Smooth muscle cell of the brain vasculature (primary cell): Measurements from ENCODE around the gene MBNL1.

Source experiments
- DNase-seq: peaks from one replicate; pipeline ENCODE4 v3.0.0-alpha.2; 2012; ENCODE audit warnings: low read depth, low spot score

The MBNL1 gene

DNA sequence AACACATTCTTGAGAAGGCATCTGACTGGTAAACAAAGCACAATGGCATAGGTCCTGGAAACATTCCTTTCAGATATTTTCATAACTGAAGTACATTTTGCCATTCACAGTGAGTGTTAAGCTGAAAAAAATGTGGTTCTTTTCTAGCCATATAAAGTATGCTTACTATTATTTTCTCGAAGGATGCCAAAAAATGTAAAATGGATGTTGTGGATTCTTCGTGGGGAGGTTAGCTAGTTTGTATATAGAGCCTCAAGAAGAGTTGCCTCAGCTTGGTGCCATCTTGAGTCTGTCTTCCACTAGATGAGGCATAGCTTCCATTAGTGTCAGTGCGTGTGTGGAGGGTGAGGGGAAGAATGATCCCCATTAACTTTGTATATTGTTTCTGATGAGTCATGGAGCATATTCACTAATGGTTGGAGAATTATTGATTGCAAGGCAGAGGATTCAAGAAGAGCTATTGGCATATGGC is 4.1 kb downstream of the MBNL1 start:
- DNase-seq, result no peak

DNA sequence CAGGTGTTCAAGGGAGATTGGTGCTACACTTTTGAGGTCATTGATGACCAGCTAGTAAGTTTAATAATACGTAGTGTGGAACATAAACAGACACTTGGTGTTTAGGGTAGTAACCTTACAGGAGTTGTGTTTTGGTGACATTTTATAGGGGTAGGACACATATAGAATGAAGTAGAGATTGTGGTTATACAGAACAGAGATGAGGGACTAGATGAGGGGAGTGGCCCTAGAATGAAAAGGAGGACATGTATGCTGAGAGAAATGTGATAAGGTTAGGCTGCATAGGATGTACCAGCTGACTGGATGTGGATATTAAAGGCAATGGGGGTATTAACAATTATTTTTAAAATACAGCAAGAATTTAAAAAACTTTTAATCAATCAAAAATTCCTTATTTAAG is 8.0 kb downstream of the MBNL1 start:
- no peak for DNase-seq

- DNase-seq, result no peak
Measured at GRCh38 chr3:152277198-152277597, 8.5 kb downstream of the MBNL1 start.

DNA sequence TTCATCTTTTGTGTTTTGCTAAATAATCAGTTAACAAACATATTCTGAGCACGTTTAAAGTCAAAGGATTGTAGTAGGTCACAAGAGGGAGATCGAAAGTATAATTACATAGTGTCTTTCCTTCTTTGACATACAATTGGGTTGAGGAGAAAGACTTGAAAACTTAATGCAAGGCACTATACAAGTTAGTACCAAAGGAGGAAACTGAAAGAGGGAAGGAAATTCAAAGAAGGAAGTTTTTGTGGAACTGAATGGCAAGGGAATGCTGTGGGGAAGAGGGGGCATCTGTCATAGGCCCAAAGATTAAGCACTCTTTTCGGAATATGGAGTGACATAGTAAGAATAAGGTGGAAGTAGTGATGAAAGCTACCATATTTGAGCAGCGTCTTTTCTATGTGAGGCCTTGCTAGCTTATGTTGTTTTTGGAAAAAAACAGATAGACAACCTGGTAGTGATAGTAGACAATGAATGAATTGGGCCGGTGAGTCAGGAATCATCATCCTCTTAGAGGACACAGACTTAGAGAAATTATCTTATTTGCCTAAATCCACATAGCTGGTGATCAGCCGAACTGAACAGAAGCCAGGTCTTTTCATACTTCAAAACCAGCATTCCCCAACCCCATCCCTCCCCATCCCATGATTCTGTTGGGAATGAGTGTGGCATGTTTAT is 10.2 kb downstream of the MBNL1 start:
- DNase-seq, result no peak

- no peak for DNase-seq
Measured at GRCh38 chr3:152279479-152279878, 10.8 kb downstream of the MBNL1 start.

- no peak for DNase-seq
Measured at GRCh38 chr3:152280539-152280938, 11.8 kb downstream of the MBNL1 start.

- DNase-seq, result no peak
Measured at GRCh38 chr3:152281133-152281713, 12.5 kb downstream of the MBNL1 start.

- no peak for DNase-seq
Measured at GRCh38 chr3:152282813-152283212, 14.1 kb downstream of the MBNL1 start.

- DNase-seq, result no peak
Measured at GRCh38 chr3:152283492-152284381, 15.0 kb downstream of the MBNL1 start.

GRCh38 chr3:152284906-152285305 is 16.2 kb downstream of the MBNL1 start:
- no peak for DNase-seq

DNA sequence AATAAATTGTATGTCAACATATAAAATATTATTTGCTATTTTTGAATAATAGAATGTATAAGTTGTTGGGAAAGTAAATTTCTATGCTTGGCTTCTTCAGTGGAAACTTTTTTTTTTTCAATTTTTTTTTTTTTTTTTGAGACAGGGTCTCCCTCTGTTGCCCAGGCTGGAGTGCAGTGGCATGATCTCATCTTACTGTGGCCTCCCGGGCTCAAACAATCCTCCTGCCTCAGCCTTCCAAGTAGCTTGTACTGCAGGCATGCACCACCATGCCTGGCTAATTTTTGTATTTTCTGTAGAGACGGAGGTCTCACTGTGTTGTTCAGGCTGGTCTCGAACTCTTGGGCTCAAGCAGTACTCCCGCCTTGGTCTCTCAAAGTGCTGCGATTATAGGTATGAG is 16.8 kb downstream of the MBNL1 start:
- DNase-seq, result no peak

- DNase-seq, result no peak
Measured at GRCh38 chr3:152287898-152288576, 19.3 kb downstream of the MBNL1 start.

GRCh38 chr3:152288681-152289080 is 20.0 kb downstream of the MBNL1 start:
- DNase-seq, result no peak

DNA sequence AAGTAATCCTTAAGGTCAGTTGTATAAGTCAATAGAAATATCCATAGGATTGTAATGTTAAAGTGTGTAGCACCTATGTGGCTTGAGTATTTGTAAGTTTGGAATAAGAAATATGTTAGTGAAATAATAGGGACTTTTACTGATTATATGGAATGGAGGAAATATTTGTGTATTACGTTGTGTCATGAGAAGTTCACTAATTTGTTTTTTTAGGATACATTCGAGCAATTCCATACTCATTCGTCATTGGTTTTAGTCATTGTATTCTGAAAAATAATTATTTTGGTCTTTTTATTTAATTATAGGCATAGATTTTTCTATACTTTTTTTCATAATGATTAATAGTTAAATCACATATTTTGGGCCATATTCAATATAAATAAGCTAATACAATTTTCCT is 21.0 kb downstream of the MBNL1 start:
- DNase-seq, result no peak

GRCh38 chr3:152290374-152290773 is 21.6 kb downstream of the MBNL1 start:
- no peak for DNase-seq

- no peak for DNase-seq
Measured at GRCh38 chr3:152291238-152291637, 22.5 kb downstream of the MBNL1 start.

GRCh38 chr3:152291649-152292066 is 22.9 kb downstream of the MBNL1 start:
- no peak for DNase-seq

GRCh38 chr3:152292366-152292765 is 23.6 kb downstream of the MBNL1 start:
- DNase-seq, result no peak

- no peak for DNase-seq
Measured at GRCh38 chr3:152293347-152294006, 24.7 kb downstream of the MBNL1 start.

DNA sequence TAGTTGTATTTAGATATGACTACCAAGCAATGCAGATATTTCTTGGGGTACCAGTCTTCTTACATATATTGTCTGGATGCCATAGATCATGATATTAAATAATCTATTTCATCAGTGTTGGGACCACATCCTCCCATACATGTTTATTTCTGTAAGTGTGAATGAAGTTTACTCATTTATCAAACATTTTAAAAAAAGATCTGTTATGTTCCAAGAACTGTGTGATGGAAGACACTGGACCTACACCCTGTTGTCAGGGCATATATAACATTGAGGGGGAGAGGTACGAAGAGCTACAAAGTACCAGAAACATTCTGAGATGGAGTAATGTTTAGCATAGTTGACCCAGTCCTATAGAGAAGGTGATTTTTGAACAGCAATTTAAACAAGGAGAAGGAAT is 26.6 kb downstream of the MBNL1 start:
- no peak for DNase-seq

DNA sequence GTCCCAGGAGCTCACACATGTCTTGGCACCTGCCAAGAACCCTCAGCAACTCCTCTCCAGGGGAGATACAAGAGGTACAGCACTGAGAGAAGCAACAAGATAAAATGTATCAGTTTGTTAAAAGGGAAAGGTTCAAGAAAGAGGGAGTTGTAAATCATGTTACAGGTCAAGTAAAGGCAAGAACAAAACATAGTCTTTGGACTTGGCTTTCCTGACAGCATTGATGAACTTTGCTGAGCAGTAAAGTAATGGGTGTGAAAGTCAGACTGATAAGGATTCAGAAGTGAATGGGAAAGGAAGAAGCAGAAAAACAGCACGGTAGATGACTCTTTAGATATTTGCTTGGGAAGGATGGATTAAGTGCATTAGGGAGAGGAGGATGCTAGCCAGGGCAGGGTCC is 27.1 kb downstream of the MBNL1 start:
- no peak for DNase-seq
